ENCODE measurements around the gene TSHZ2.

Gene TSHZ2

GRCh38 chr20:53342429-53342828 is 370.3 kb downstream of the TSHZ2 start:
- no peaks in the 10 kb centered on the region for H3K9me3 ChIP-seq (ENCODE audit: control insufficient read depth in 2 of 2, low read length in 2 of 2)
- no peak overlapping the region for H3K9ac ChIP-seq (ENCODE audit: low read length in 2 of 2)
- H3K4me1 ChIP-seq (ENCODE audit: control insufficient read depth, insufficient read depth, low read length) = no peaks in the 10 kb centered on the region
- no peak overlapping the region for H3K27ac ChIP-seq (ENCODE audit: low read length)
- no peaks in the 10 kb centered on the region for H3K27me3 ChIP-seq (ENCODE audit: control insufficient read depth in 1 of 2, insufficient read depth in 2 of 2, low read length in 2 of 2)
- no peak overlapping the region for H3K4me3 ChIP-seq (ENCODE audit: low read length in 2 of 2)
- no peaks in the 10 kb centered on the region for H3K36me3 ChIP-seq (ENCODE audit: control insufficient read depth in 2 of 2, insufficient read depth in 2 of 2, low read length in 2 of 2)

DNA sequence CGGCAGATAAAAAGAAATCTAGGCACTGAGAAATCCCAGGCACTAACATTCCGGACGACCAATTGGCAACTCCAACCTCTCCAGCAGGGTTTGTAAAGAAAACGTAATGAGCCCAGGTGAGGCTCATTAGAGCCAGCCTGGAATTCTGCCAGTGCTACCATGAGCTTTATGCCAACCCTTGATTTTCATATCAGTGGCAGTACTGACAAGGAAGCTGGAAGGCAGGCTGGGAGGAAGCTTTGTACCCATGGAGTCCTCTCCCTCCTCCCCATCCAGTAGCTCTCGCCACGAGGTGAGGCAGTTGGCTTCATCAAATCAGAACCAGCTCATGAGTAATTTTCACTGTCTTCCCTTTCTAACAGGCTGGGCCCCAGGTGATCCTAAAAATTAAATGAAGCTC is 371.3 kb downstream of the TSHZ2 start:
- Histone ChIP-seq H3K4me1 (ENCODE audit: control insufficient read depth, insufficient read depth, low read length) (no peaks in the 10 kb centered on the region), H3K4me3 (ENCODE audit: low read length in 2 of 2) (no peak overlapping the region), H3K27me3 (ENCODE audit: control insufficient read depth in 1 of 2, insufficient read depth in 2 of 2, low read length in 2 of 2) (no peaks in the 10 kb centered on the region), H3K27ac (ENCODE audit: low read length) (no peak overlapping the region), H3K36me3 (ENCODE audit: control insufficient read depth in 2 of 2, insufficient read depth in 2 of 2, low read length in 2 of 2) (no peaks in the 10 kb centered on the region), H3K9ac (ENCODE audit: low read length in 2 of 2) (no peak overlapping the region), H3K9me3 (ENCODE audit: control insufficient read depth in 2 of 2, low read length in 2 of 2) (no peaks in the 10 kb centered on the region)

DNA sequence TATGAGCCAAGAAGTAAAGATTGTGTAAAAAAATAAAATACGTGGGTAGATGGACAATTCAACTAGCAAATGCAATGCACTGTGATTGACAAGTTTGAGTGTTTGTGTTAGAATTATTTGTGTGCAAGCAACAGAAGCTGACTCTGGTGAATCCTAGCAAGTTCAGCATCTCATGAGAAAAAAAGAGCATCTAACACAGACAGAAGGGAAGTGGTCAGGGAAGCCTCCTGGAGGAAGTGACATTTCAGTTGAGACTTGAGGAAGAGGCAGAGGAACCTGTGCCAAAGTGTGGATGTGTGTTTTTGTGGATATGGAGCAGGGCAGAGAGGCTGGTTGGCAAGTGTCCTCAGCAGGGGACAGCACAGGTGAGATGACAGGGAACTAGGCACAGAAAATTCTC is 372.7 kb downstream of the TSHZ2 start:
- Histone ChIP-seq H3K4me3 (ENCODE audit: low read length in 2 of 2) (no peak overlapping the region), H3K9ac (ENCODE audit: low read length in 2 of 2) (no peak overlapping the region), H3K9me3 (ENCODE audit: control insufficient read depth in 2 of 2, low read length in 2 of 2) (no peaks in the 10 kb centered on the region), H3K36me3 (ENCODE audit: control insufficient read depth in 2 of 2, insufficient read depth in 2 of 2, low read length in 2 of 2) (no peaks in the 10 kb centered on the region), H3K4me1 (ENCODE audit: control insufficient read depth, insufficient read depth, low read length) (no peaks in the 10 kb centered on the region), H3K27me3 (ENCODE audit: control insufficient read depth in 1 of 2, insufficient read depth in 2 of 2, low read length in 2 of 2) (no peaks in the 10 kb centered on the region), H3K27ac (ENCODE audit: low read length) (no peak overlapping the region)

DNA sequence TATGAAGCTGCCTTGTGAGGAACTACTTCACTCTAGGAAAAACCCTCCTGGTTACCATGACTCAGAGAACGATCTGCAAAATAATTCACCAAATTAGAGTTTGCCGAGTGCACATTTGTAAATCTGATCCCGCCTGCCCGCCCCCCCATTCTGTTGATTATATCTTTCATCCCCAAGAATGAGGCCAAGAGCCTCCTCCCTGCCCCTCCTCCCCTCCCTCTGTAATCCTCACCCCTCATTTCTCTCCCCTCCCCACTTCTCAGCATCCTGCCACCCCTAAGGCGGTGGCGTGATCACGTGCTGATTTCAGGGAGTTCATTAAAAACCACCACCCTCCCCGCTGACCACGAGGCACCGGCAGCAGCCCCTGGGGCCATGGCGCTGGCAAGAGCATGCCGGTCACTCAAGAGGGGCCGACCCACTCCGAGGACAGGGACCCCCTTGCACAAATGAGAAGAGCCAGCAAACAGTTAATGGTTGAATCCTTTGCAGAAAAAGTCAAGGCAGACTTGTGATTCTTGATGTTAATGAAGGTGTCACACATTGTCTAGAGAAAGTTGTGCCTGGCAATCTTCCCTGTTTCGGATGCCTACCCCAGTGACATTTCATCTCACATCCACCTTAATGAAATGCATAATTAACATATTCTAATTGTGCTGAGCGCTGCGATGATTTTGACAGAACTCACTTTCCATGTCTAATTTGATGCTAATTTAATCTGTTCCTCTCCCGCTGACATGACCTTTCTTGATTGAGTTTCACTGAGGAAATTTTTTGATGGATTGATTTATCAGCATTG is 373.6 kb downstream of the TSHZ2 start:
- Histone ChIP-seq H3K27me3 (ENCODE audit: control insufficient read depth in 1 of 2, insufficient read depth in 2 of 2, low read length in 2 of 2) (no peaks in the 10 kb centered on the region), H3K4me3 (ENCODE audit: low read length in 2 of 2) (no peak overlapping the region), H3K9ac (ENCODE audit: low read length in 2 of 2) (no peak overlapping the region), H3K36me3 (ENCODE audit: control insufficient read depth in 2 of 2, insufficient read depth in 2 of 2, low read length in 2 of 2) (no peaks in the 10 kb centered on the region), H3K4me1 (ENCODE audit: control insufficient read depth, insufficient read depth, low read length) (no peaks in the 10 kb centered on the region), H3K27ac (ENCODE audit: low read length) (no peak overlapping the region), H3K9me3 (ENCODE audit: control insufficient read depth in 2 of 2, low read length in 2 of 2) (no peaks in the 10 kb centered on the region)

DNA sequence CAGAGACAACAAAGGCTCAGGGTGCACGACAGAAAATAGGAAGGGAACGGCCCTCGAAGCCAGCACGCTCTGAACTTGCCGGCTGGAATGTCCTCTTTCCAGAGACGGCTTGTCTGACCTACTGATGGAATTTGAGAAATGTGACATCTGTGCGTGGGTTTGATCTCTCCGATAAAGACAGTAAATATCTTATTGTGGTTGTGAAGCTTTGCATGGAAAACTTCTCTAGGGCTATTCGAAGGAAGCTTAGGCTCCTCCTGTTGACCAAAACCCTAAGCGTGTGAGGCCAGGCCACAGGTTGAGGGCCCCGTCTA is 374.1 kb downstream of the TSHZ2 start:
- Histone ChIP-seq H3K9ac (ENCODE audit: low read length in 2 of 2) (no peak overlapping the region), H3K4me3 (ENCODE audit: low read length in 2 of 2) (no peak overlapping the region), H3K27ac (ENCODE audit: low read length) (no peak overlapping the region), H3K27me3 (ENCODE audit: control insufficient read depth in 1 of 2, insufficient read depth in 2 of 2, low read length in 2 of 2) (no peaks in the 10 kb centered on the region), H3K9me3 (ENCODE audit: control insufficient read depth in 2 of 2, low read length in 2 of 2) (no peaks in the 10 kb centered on the region), H3K36me3 (ENCODE audit: control insufficient read depth in 2 of 2, insufficient read depth in 2 of 2, low read length in 2 of 2) (no peaks in the 10 kb centered on the region), H3K4me1 (ENCODE audit: control insufficient read depth, insufficient read depth, low read length) (no peaks in the 10 kb centered on the region)

DNA sequence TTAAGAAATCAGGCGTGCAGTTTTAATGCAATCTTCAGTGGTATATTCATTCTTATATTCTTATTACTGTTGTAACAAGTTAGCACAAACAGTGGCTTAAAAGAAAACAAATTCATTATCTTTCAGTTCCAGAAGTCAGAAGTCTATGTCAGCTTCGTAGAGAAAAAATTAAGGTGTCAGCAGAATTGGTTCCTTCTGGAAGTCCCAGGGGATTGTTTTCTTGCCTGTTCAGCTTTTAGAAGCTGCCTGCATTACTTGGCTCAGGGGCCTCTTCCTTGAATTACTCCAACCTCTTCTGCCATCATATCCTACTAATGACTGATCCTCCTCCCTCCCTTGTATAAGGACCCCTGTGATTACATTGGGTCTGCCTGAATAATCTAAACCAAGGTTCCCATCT is 377.6 kb downstream of the TSHZ2 start:
- Histone ChIP-seq H3K27me3 (ENCODE audit: control insufficient read depth in 1 of 2, insufficient read depth in 2 of 2, low read length in 2 of 2) (no peaks in the 10 kb centered on the region), H3K4me1 (ENCODE audit: control insufficient read depth, insufficient read depth, low read length) (no peaks in the 10 kb centered on the region), H3K4me3 (ENCODE audit: low read length in 2 of 2) (no peak overlapping the region), H3K9me3 (ENCODE audit: control insufficient read depth in 2 of 2, low read length in 2 of 2) (peaks cover 0 to 4% of the 10 kb centered on the region in 2 donors), H3K9ac (ENCODE audit: low read length in 2 of 2) (no peak overlapping the region), H3K27ac (ENCODE audit: low read length) (no peak overlapping the region), H3K36me3 (ENCODE audit: control insufficient read depth in 2 of 2, insufficient read depth in 2 of 2, low read length in 2 of 2) (no peaks in the 10 kb centered on the region)

DNA sequence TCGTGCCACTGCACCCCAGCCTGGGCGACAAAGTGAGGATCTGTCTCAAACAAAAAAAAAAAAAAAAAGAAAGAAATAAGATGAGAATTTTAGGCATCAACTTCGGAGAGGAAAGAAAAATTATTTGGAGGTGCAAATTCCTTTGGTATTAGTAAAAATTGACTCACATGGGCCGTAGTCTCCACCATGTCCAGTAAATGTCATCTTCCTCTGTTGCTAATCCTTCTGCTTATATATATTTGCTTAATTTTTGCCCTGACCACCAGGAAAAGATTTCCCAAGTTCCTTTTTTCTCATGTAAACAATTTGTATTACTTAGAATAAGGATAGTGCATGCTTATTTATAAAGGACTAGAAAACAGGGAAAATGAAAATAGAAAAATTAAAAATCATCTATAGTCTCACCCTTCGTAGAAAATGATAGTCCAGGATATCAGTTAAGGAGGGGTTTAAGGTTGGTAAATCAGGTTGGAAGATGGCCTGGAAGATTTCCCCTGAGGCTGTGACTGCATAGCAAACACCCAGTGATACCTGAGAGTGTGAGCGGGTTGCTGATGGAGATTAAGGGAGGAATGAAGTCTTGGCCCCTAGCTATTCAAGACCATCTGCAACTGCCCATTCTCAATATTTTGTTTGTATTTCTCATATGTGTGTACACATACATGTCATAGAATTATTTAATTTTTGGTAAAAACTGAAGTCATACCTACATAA is 380.7 kb downstream of the TSHZ2 start:
- Histone ChIP-seq H3K36me3 (ENCODE audit: control insufficient read depth in 2 of 2, insufficient read depth in 2 of 2, low read length in 2 of 2) (no peaks in the 10 kb centered on the region), H3K27ac (ENCODE audit: low read length) (no peak overlapping the region), H3K4me3 (ENCODE audit: low read length in 2 of 2) (no peak overlapping the region), H3K4me1 (ENCODE audit: control insufficient read depth, insufficient read depth, low read length) (no peaks in the 10 kb centered on the region), H3K27me3 (ENCODE audit: control insufficient read depth in 1 of 2, insufficient read depth in 2 of 2, low read length in 2 of 2) (no peaks in the 10 kb centered on the region), H3K9me3 (ENCODE audit: control insufficient read depth in 2 of 2, low read length in 2 of 2) (peaks cover 5 to 7% of the 10 kb centered on the region in 2 donors), H3K9ac (ENCODE audit: low read length in 2 of 2) (no peak overlapping the region)

- Histone ChIP-seq H3K27ac (ENCODE audit: low read length) (no peak overlapping the region), H3K9me3 (ENCODE audit: control insufficient read depth in 2 of 2, low read length in 2 of 2) (peaks cover 5 to 7% of the 10 kb centered on the region in 2 donors), H3K4me3 (ENCODE audit: low read length in 2 of 2) (no peak overlapping the region), H3K27me3 (ENCODE audit: control insufficient read depth in 1 of 2, insufficient read depth in 2 of 2, low read length in 2 of 2) (no peaks in the 10 kb centered on the region), H3K9ac (ENCODE audit: low read length in 2 of 2) (no peak overlapping the region), H3K4me1 (ENCODE audit: control insufficient read depth, insufficient read depth, low read length) (no peaks in the 10 kb centered on the region), H3K36me3 (ENCODE audit: control insufficient read depth in 2 of 2, insufficient read depth in 2 of 2, low read length in 2 of 2) (no peaks in the 10 kb centered on the region)
Observed at GRCh38 chr20:53354314-53354713, 382.2 kb downstream of the TSHZ2 start.

GRCh38 chr20:53355790-53356189 is 383.6 kb downstream of the TSHZ2 start:
- H3K9ac ChIP-seq (ENCODE audit: low read length in 2 of 2) = no peak overlapping the region
- no peaks in the 10 kb centered on the region for H3K27me3 ChIP-seq (ENCODE audit: control insufficient read depth in 1 of 2, insufficient read depth in 2 of 2, low read length in 2 of 2)
- no peaks in the 10 kb centered on the region for H3K4me1 ChIP-seq (ENCODE audit: control insufficient read depth, insufficient read depth, low read length)
- no peaks in the 10 kb centered on the region for H3K36me3 ChIP-seq (ENCODE audit: control insufficient read depth in 2 of 2, insufficient read depth in 2 of 2, low read length in 2 of 2)
- no peak overlapping the region for H3K4me3 ChIP-seq (ENCODE audit: low read length in 2 of 2)
- peaks cover 5 to 7% of the 10 kb centered on the region in 2 donors for H3K9me3 ChIP-seq (ENCODE audit: control insufficient read depth in 2 of 2, low read length in 2 of 2)
- no peak overlapping the region for H3K27ac ChIP-seq (ENCODE audit: low read length)

- Histone ChIP-seq H3K9me3 (ENCODE audit: control insufficient read depth in 2 of 2, low read length in 2 of 2) (peaks cover 3 to 8% of the 10 kb centered on the region in 2 donors), H3K4me3 (ENCODE audit: low read length in 2 of 2) (no peak overlapping the region), H3K27ac (ENCODE audit: low read length) (no peak overlapping the region), H3K36me3 (ENCODE audit: control insufficient read depth in 2 of 2, insufficient read depth in 2 of 2, low read length in 2 of 2) (no peaks in the 10 kb centered on the region), H3K27me3 (ENCODE audit: control insufficient read depth in 1 of 2, insufficient read depth in 2 of 2, low read length in 2 of 2) (no peaks in the 10 kb centered on the region), H3K9ac (ENCODE audit: low read length in 2 of 2) (no peak overlapping the region), H3K4me1 (ENCODE audit: control insufficient read depth, insufficient read depth, low read length) (peaks cover under 1% of the 10 kb centered on the region)
Observed at GRCh38 chr20:53359425-53359824, 387.3 kb downstream of the TSHZ2 start.

GRCh38 chr20:53360852-53361251 is 388.7 kb downstream of the TSHZ2 start:
- no peaks in the 10 kb centered on the region for H3K36me3 ChIP-seq (ENCODE audit: control insufficient read depth in 2 of 2, insufficient read depth in 2 of 2, low read length in 2 of 2)
- H3K4me1 ChIP-seq (ENCODE audit: control insufficient read depth, insufficient read depth, low read length) = peaks cover 4% of the 10 kb centered on the region

More at GRCh38 chr20:53360852-53361251, 388.7 kb downstream of the TSHZ2 start:
- H3K27me3 ChIP-seq (ENCODE audit: control insufficient read depth in 1 of 2, insufficient read depth in 2 of 2, low read length in 2 of 2) = no peaks in the 10 kb centered on the region
- no peak overlapping the region for H3K4me3 ChIP-seq (ENCODE audit: low read length in 2 of 2)
- peaks cover under 1 to 3% of the 10 kb centered on the region in 2 donors for H3K9me3 ChIP-seq (ENCODE audit: control insufficient read depth in 2 of 2, low read length in 2 of 2)
- no peak overlapping the region for H3K9ac ChIP-seq (ENCODE audit: low read length in 2 of 2)
- no peak overlapping the region for H3K27ac ChIP-seq (ENCODE audit: low read length)
